OCI-LY1 (cell line): ENCODE data around the gene GAK.

Experiments used
- EZH2 ChIP-seq: fragments of 200-600 bp; sonication (generic), shearing (Covaris generic); IDR thresholded peaks from 2 replicates; pipeline ENCODE4 v1.8.0; 2017; ENCODE audit warnings: borderline replicate concordance, mixed run types, mild to moderate bottlenecking, antibody characterized with exemption, low read length, moderate library complexity, mixed read lengths
- TF ChIP-seq, protein P1 (sequence below): fragments of 200-600 bp; sonication (generic), shearing (Covaris generic); IDR thresholded peaks from 2 replicates; pipeline ENCODE4 v1.5.1; 2017; ENCODE audit warnings: mild to moderate bottlenecking, antibody characterized with exemption, low read length, moderate library complexity, mixed read lengths

DNA sequence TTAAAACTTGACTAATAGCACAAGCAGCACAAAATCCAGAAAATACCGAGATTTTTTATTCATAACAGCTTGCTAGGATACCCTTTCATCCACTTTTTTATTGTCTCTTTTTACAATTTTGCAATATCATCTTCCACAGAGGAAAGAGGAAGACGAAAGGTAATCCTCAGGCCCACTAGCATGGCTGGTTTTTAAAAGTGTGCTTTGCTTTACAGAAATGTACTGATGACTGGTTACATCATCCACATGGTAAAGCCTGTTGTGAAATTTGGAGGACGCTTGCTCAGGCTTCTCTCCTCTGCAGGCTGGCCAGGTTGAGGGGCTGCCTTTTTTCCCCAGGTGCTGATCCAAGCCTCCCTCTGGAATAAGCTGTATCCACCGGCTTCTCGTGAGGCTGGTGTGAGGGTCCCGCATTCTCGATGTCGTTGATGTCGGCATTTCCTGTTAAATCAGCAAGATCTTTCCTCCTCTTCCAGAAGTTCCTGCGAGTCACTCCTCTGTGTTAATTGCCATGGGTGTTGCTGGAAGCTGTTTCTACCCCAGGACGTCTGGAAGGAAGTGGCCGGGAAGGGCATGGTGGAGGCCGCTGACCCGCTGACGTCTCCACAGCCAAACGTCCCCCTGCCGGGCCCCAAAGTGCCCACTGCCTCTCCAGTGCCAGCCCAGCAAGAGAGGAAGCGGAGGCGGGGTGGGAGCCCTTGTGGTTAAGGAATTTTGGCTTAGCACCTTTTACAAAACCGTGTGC is 47.0 kb upstream of the GAK start:
- TF ChIP-seq, protein P1, sequence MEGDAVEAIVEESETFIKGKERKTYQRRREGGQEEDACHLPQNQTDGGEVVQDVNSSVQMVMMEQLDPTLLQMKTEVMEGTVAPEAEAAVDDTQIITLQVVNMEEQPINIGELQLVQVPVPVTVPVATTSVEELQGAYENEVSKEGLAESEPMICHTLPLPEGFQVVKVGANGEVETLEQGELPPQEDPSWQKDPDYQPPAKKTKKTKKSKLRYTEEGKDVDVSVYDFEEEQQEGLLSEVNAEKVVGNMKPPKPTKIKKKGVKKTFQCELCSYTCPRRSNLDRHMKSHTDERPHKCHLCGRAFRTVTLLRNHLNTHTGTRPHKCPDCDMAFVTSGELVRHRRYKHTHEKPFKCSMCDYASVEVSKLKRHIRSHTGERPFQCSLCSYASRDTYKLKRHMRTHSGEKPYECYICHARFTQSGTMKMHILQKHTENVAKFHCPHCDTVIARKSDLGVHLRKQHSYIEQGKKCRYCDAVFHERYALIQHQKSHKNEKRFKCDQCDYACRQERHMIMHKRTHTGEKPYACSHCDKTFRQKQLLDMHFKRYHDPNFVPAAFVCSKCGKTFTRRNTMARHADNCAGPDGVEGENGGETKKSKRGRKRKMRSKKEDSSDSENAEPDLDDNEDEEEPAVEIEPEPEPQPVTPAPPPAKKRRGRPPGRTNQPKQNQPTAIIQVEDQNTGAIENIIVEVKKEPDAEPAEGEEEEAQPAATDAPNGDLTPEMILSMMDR, result no peak
- no peak for TF ChIP-seq EZH2
